K562 (cell line): ENCODE results near the gene TRPM2. TPM values are rescaled to one million over a fixed set of nuclear protein-coding genes. Genes with fewer than 3 reads are reported as not detected.

Experiments used
- ATAC-seq: fragments of 200-7000 bp; cut with Tn5 transposase; 3 replicates; pipeline ENCODE4 v1.9.1; 2020; ENCODE audit warnings: moderate library complexity
- BruUV-seq: library from RNA; stranded (reverse); fragments of 400-500 nt; replicated peaks from 2 replicates; lab custom pipeline; 2021; lab: Mats Ljungman, UMichigan
- CTCF ChIA-PET: fragments of 300-600 bp; formaldehyde crosslinking; extraction: SDS; loops from one replicate; lab custom pipeline; 2021; ENCODE audit warnings: low intra/inter-chr PET ratio; lab: Yijun Ruan, JAX
- POLR2A ChIA-PET: fragments of 300-600, 350-650 bp; sonication (Branson Sonifier 250); formaldehyde crosslinking; extraction: SDS; loops from one replicate; lab custom pipeline; 2021; ENCODE audit warnings: antibody characterized with exemption, inconsistent platforms; lab: Yijun Ruan, JAX
- DNase-seq, 4 experiments: peaks; one replicate each; pipeline versions ENCODE4 v3.0.0 to v3.0.0-alpha.2; 2011 to 2018; ENCODE audit warnings: low spot score in 3 of 4, mixed read lengths in 3 of 4; ENCODE audit errors: extremely low read depth in 1 of 4
- FAIRE-seq: peaks from 2 replicates; lab custom pipeline; 2011; peaks lifted over from hg19 to GRCh38; lab: Jason Lieb, UNC
- H2AFZ ChIP-seq: 2 replicates; pipeline ENCODE4 v1.6.0; 2011; ENCODE audit warnings: low read depth, low read length, control low read depth, inconsistent platforms
- H3K27ac ChIP-seq: fragments of 200-600 bp; 3 replicates; pipeline ENCODE4 v1.8.0; 2011; ENCODE audit warnings: low read depth, mild to moderate bottlenecking, control low read depth, inconsistent platforms, low read length, moderate library complexity, mixed read lengths; ENCODE audit errors: extremely low read depth
- H3K27me3 ChIP-seq, 2 experiments: fragments of 300-600 bp in 1 of 2; 2 replicates in 1 of 2; 3 replicates in 1 of 2; pipeline versions ENCODE4 v1.6.0 to v1.8.0; 2011; ENCODE audit warnings: inconsistent platforms in 2 of 2, low read length in 2 of 2, mild to moderate bottlenecking in 1 of 2, mixed read lengths in 1 of 2, moderate library complexity in 1 of 2; ENCODE audit not compliant: control insufficient read depth in 2 of 2, insufficient read depth in 2 of 2
- H3K36me3 ChIP-seq: fragments of 300-600 bp; 3 replicates; pipeline ENCODE4 v1.8.0; 2011; ENCODE audit warnings: mild to moderate bottlenecking, low read length, inconsistent platforms; ENCODE audit not compliant: control insufficient read depth, insufficient read depth
- H3K4me1 ChIP-seq, 2 experiments: fragments of 200-600 bp in 1 of 2; replicated peaks in 1 of 2; 2 replicates in 1 of 2; 3 replicates in 1 of 2; pipeline versions ENCODE4 v1.5.1 to v1.8.0; 2011; ENCODE audit warnings: inconsistent platforms in 2 of 2, low read length in 2 of 2, mild to moderate bottlenecking in 1 of 2, mixed read lengths in 1 of 2, moderate library complexity in 1 of 2; ENCODE audit not compliant: control insufficient read depth in 2 of 2, insufficient read depth in 2 of 2
- H3K4me2 ChIP-seq: 2 replicates; pipeline ENCODE4 v1.6.1; 2011; ENCODE audit warnings: low read length, control low read depth, inconsistent platforms, mixed read lengths; ENCODE audit not compliant: insufficient read depth
- H3K4me3 ChIP-seq: fragments of 200-600 bp; sonication (generic), shearing (Covaris generic); 2 replicates; pipeline ENCODE4 v1.5.1; 2016; ENCODE audit warnings: control low read depth, inconsistent platforms
- H3K79me2 ChIP-seq: fragments of 200-600 bp; 3 replicates; pipeline ENCODE4 v1.8.0; 2011; ENCODE audit warnings: low read length, inconsistent platforms; ENCODE audit not compliant: control insufficient read depth, insufficient read depth
- H3K9ac ChIP-seq, 2 experiments: 2 replicates each; pipeline versions ENCODE4 v1.6.0 to v1.6.1; 2011; ENCODE audit warnings: low read depth in 2 of 2, low read length in 2 of 2, control low read depth in 1 of 2, inconsistent platforms in 1 of 2, mild to moderate bottlenecking in 1 of 2, mixed read lengths in 1 of 2; ENCODE audit not compliant: insufficient read depth in 1 of 2
- H3K9me1 ChIP-seq: one replicate; pipeline ENCODE4 v1.6.0; 2011; ENCODE audit warnings: inconsistent platforms, mild to moderate bottlenecking, low read length, moderate library complexity; ENCODE audit not compliant: control insufficient read depth, insufficient read depth
- H3K9me3 ChIP-seq: replicated peaks from 2 replicates; pipeline ENCODE4 v1.5.1; 2011; ENCODE audit warnings: low read depth, low read length, inconsistent platforms; ENCODE audit not compliant: control insufficient read depth, insufficient read depth
- H4K20me1 ChIP-seq: replicated peaks from 2 replicates; pipeline ENCODE4 v1.6.1; 2011; ENCODE audit warnings: low read length, inconsistent platforms, mixed read lengths; ENCODE audit not compliant: control insufficient read depth, insufficient read depth
- CCNT2 ChIP-seq: IDR thresholded peaks from 2 replicates; pipeline ENCODE4 v1.6.1; 2011; ENCODE audit warnings: borderline replicate concordance, low read depth, mild to moderate bottlenecking, moderate library complexity, mixed read lengths, low read length; ENCODE audit not compliant: insufficient read length; ENCODE audit errors: extremely low read depth
- ZFP36 ChIP-seq: fragments of 150-350 bp; IDR thresholded peaks from 2 replicates; pipeline ENCODE4 v1.6.1; 2018; ENCODE audit warnings: low read length, low read depth; ENCODE audit not compliant: partially characterized antibody
- ZNF586 ChIP-seq: fragments of 450-650 bp; formaldehyde crosslinking; conservative IDR thresholded peaks from 2 replicates; pipeline ENCODE4 v1.4.0; 2020; ENCODE audit warnings: mild to moderate bottlenecking, moderate library complexity
- WGBS: fragments of 100-300 bp; shearing (Covaris generic); methylation state at CpG from one replicate; pipeline ENCODE4 v1.1.6; 2016; ENCODE audit warnings: low coverage, mixed read lengths; ENCODE audit not compliant: insufficient coverage; ENCODE audit errors: missing lambda C conversion rate; 5-methylcytosine and 5-hydroxymethylcytosine counted together
- in situ Hi-C: fragments of 300-500 bp; cut with MboI; formaldehyde crosslinking; loops from 4 replicates; pipeline ENCODE4 v1.15.0; 2018; ENCODE audit warnings: inconsistent platforms, mixed read lengths
- intact Hi-C: fragments of 100-400 bp; cut with micrococcal nuclease; formaldehyde crosslinking; loops from 2 replicates; pipeline ENCODE4 v1.14.2; 2022
- polyA plus RNA-seq, 8 experiments: library from polyadenylated mRNA; depleted of rRNA in 4 of 8; stranded (reverse) in 5 of 8; unstranded in 3 of 8; fragments of >200 nt; fragmentation: Nextera tagmentation in 2 of 8; fragmentation: Illumina TruSeq in 1 of 8; extraction: Ambion mirVana in 2 of 8; extraction: Trizol in 1 of 8; gene quantifications; 2 replicates each; pipeline versions ENCODE4 v1.2.1 to v1.2.3, GENCODE V29; 2011 to 2014; ENCODE audit warnings: inconsistent platforms in 1 of 8, missing spikeins in 1 of 8
- total RNA-seq, 7 experiments: library from RNA; depleted of rRNA in 6 of 7; stranded (reverse); fragments of >200 nt in 6 of 7; fragmentation: Illumina TruSeq in 2 of 7; extraction: Trizol in 2 of 7; gene quantifications; 2 replicates each; pipeline versions ENCODE4 v1.2.1 to v1.2.3, GENCODE V29; 2011 to 2021; ENCODE audit warnings: low replicate concordance in 1 of 7

TRPM2 gene
- total and polyA plus RNA-seq, 9 of the 15 experiments (the other 6 are each of a cell fraction or from before 2014, with no cell fraction given), result 0.33 to 2.1 (median 0.98) TPM; not detected in 2

DNA sequence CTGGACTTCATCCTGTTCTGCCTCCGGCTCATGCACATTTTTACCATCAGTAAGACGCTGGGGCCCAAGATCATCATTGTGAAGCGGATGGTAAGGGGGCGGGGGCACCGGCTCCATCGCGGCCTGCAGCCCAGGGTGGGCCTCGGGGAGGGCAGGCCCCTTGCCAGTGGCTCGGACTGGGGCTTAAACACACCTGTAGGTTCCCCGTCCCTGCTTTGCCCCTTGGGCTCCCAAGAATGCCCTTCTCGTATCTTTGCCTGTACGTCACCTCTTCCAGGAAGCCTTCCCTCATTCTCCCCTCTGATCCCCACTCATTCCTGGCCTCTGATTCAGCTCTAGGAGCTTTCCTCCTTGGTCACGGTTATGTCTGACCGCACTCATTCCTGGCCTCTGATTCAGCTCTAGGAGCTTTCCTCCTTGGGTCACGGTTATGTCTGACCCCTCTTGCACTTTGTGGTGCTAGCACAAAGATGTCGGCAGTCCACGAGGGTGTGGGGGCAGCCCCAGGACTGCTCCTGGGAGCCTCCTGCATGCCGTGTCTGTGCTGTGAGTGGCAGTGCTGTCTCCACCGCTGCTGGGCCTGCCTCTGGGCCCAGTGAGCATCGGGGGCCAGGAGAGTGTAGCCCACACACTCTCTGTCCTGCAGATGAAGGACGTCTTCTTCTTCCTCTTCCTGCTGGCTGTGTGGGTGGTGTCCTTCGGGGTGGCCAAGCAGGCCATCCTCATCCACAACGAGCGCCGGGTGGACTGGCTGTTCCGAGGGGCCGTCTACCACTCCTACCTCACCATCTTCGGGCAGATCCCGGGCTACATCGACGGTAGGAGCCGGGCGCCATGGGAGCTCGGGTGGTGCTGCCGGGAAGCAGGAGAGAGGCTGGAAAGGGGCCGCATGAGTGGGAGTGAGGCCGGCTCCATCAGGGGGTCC is 52.8 kb downstream of the TRPM2 start:
- intact Hi-C loops, result no loop called here
- BruUV-seq, result no TSS peak
- Histone ChIP-seq H3K27me3 (peaks cover 0 to 9% of the 10 kb centered on the region in 2 experiments; a peak in 2 of 5 replicates), H3K4me2 (no peak overlapping the region), H2AFZ (no peak overlapping the region), H3K9me3 (peaks cover 15% of the 10 kb centered on the region; the same call in 1 of the 2 replicates), H3K9ac (no peak overlapping the region), H4K20me1 (no peaks in the 10 kb centered on the region), H3K4me1 (peaks cover 0 to 3% of the 10 kb centered on the region in 2 experiments; a peak in 2 of 5 replicates), H3K4me3 (no peak overlapping the region), H3K36me3 (no peaks in the 10 kb centered on the region), H3K79me2 (no peaks in the 10 kb centered on the region), H3K27ac (no peak overlapping the region), H3K9me1 (no peaks in the 10 kb centered on the region)
- in situ Hi-C loops, result no loop called here
- DNase-seq (no peak), FAIRE-seq (no peak), ATAC-seq (no peak)
- peak; percentile 37 for TF ChIP-seq ZFP36
- no peak for TF ChIP-seq ZNF586
- no peak for TF ChIP-seq CCNT2
- ChIA-PET POLR2A (interaction anchor here (0.7 to 1.0 kb wide), 2 partner anchors 11 to 25 kb away, joined by 3 read pairs; no protein-coding TSS in a partner anchor), CTCF (no interaction called here)
- 2% methylated on average over 33 of the region's 37 CpGs for WGBS
